A549 (cell line): Measurements from ENCODE around the gene GABBR2. TPM values are rescaled to one million over a fixed set of nuclear protein-coding genes. Genes with fewer than 3 reads are reported as not detected.

Experiments
- ATAC-seq, 2 experiments: fragments of 200-7000 bp in 1 of 2; fragments of >200 bp in 1 of 2; cut with Nextera tagmentation in 1 of 2; cut with Tn5 transposase in 1 of 2; 3 replicates each; pipeline versions ENCODE4 v1.8.0 to v1.9.1; 2018 to 2020; ENCODE audit warnings: mild to moderate bottlenecking in 1 of 2, moderate library complexity in 1 of 2
- CTCF ChIA-PET: fragments of 300-600 bp; sonication (Branson Sonifier 250); formaldehyde crosslinking; extraction: SDS; loops from one replicate; lab custom pipeline; 2021; ENCODE audit warnings: antibody characterized with exemption, inconsistent platforms; lab: Yijun Ruan, JAX
- POLR2A ChIA-PET: fragments of 350-600 bp; formaldehyde crosslinking; extraction: SDS; loops from one replicate; lab custom pipeline; 2021; ENCODE audit warnings: antibody characterized with exemption, inconsistent platforms; lab: Yijun Ruan, JAX
- DNase-seq, 2 experiments: peaks; one replicate each; pipeline versions ENCODE4 v3.0.0 to v3.0.0-alpha.2; 2011 to 2016; ENCODE audit warnings: low read depth in 1 of 2, low spot score in 1 of 2
- FAIRE-seq: peaks from 2 replicates; lab custom pipeline; 2011; peaks lifted over from hg19 to GRCh38; lab: Jason Lieb, UNC
- H3K27ac ChIP-seq, 2 experiments: fragments of >200 bp; sonication (Bioruptor Twin); formaldehyde crosslinking; 3 replicates each; pipeline ENCODE4 v1.5.1; 2016 to 2017
- H3K4me1 ChIP-seq: fragments of >200 bp; sonication (Bioruptor Twin); formaldehyde crosslinking; 3 replicates; pipeline ENCODE4 v1.6.1; 2016
- H3K4me2 ChIP-seq: fragments of >200 bp; sonication (Bioruptor Twin); formaldehyde crosslinking; 3 replicates; pipeline ENCODE4 v1.6.1; 2016
- H3K4me3 ChIP-seq: fragments of >200 bp; sonication (Bioruptor Twin); formaldehyde crosslinking; 3 replicates; pipeline ENCODE4 v1.5.1; 2016
- H3K9me3 ChIP-seq: fragments of >200 bp; sonication (Bioruptor Twin); formaldehyde crosslinking; 3 replicates; pipeline ENCODE4 v1.6.1; 2016
- ATOH8 ChIP-seq: fragments of 250-450 bp; sonication (Bioruptor Pico); IDR thresholded peaks from 2 replicates; pipeline ENCODE4 v1.5.0; 2020; ENCODE audit warnings: low read depth, mild to moderate bottlenecking, moderate library complexity
- BCL3 ChIP-seq: fragments of >200 bp; sonication (Bioruptor Twin); formaldehyde crosslinking; IDR thresholded peaks from 3 replicates; pipeline ENCODE4 v1.6.1; 2016
- CBX2 ChIP-seq: fragments of 200-600 bp; sonication (generic); IDR thresholded peaks from 2 replicates; pipeline ENCODE4 v1.6.1; 2016; ENCODE audit warnings: low read depth, mild to moderate bottlenecking, borderline replicate concordance
- CHD2 ChIP-seq: fragments of 150-350 bp; IDR thresholded peaks from 2 replicates; pipeline ENCODE4 v1.6.1; 2014; ENCODE audit warnings: low read length; ENCODE audit not compliant: partially characterized antibody
- EHF ChIP-seq: fragments of 250-450 bp; sonication (Bioruptor Pico); IDR thresholded peaks from 2 replicates; pipeline ENCODE4 v1.5.0; 2020; ENCODE audit warnings: mild to moderate bottlenecking
- ESRRA ChIP-seq: fragments of 150-350 bp; IDR thresholded peaks from 2 replicates; pipeline ENCODE4 v1.6.1; 2014; ENCODE audit warnings: mild to moderate bottlenecking, low read length, borderline replicate concordance
- FOXS1 ChIP-seq: fragments of 250-450 bp; sonication (Bioruptor Pico); IDR thresholded peaks from 2 replicates; pipeline ENCODE4 v1.5.0; 2020; ENCODE audit warnings: mild to moderate bottlenecking, moderate library complexity
- GATA3 ChIP-seq: IDR thresholded peaks from 2 replicates; pipeline ENCODE4 v1.6.1; 2012; ENCODE audit warnings: borderline replicate concordance
- HES2 ChIP-seq: fragments of >200 bp; sonication (Bioruptor Twin); formaldehyde crosslinking; IDR thresholded peaks from 2 replicates; pipeline ENCODE4 v1.6.1; 2016
- HMGXB4 ChIP-seq: fragments of 250-450 bp; sonication (Bioruptor Pico); IDR thresholded peaks from 2 replicates; pipeline ENCODE4 v1.5.0; 2021; ENCODE audit warnings: mild to moderate bottlenecking, moderate library complexity, borderline replicate concordance
- JUN ChIP-seq, 2 experiments: fragments of >200 bp; sonication (Bioruptor Twin); formaldehyde crosslinking; IDR thresholded peaks; 2 replicates in 1 of 2; 3 replicates in 1 of 2; pipeline ENCODE4 v1.6.1; 2016 to 2017
- KDM5A ChIP-seq: fragments of 200-600 bp; sonication (generic); IDR thresholded peaks from 2 replicates; pipeline ENCODE4 v1.6.1; 2016; ENCODE audit warnings: antibody characterized with exemption, mild to moderate bottlenecking
- MAZ ChIP-seq: fragments of 150-350 bp; IDR thresholded peaks from 2 replicates; pipeline ENCODE4 v1.6.1; 2014; ENCODE audit warnings: antibody characterized with exemption, low read depth, low read length, borderline replicate concordance
- NFE2L2 ChIP-seq: fragments of 150-350 bp; conservative IDR thresholded peaks from 2 replicates; pipeline ENCODE4 v1.6.1; 2014; ENCODE audit warnings: low read length
- NPAS2 ChIP-seq: fragments of 250-450 bp; sonication (Bioruptor Pico); IDR thresholded peaks from 2 replicates; pipeline ENCODE4 v1.8.0; 2022; ENCODE audit warnings: mild to moderate bottlenecking, moderate library complexity, borderline replicate concordance
- NR3C1 ChIP-seq: fragments of >200 bp; sonication (Bioruptor Twin); formaldehyde crosslinking; IDR thresholded peaks from 3 replicates; pipeline ENCODE4 v1.6.1; 2017
- PBX3 ChIP-seq: IDR thresholded peaks from 2 replicates; pipeline ENCODE4 v1.6.1; 2012
- POLR2A ChIP-seq: IDR thresholded peaks from 2 replicates; pipeline ENCODE4 v1.6.1; 2012; ENCODE audit warnings: mild to moderate bottlenecking, low read length
- POLR2AphosphoS2 ChIP-seq: conservative IDR thresholded peaks from 2 replicates; pipeline ENCODE4 v1.6.1; 2012; ENCODE audit warnings: low read length, improper control_type of control experiment, inconsistent platforms
- RARB ChIP-seq: fragments of 250-450 bp; sonication (Bioruptor Pico); IDR thresholded peaks from 2 replicates; pipeline ENCODE4 v1.8.0; 2021; ENCODE audit warnings: mild to moderate bottlenecking, moderate library complexity
- RFX5 ChIP-seq: fragments of 450-650 bp; IDR thresholded peaks from 2 replicates; pipeline ENCODE4 v1.7.1; 2014; ENCODE audit warnings: antibody characterized with exemption, mild to moderate bottlenecking, moderate library complexity
- TP53 ChIP-seq: fragments of 250-450 bp; sonication (Bioruptor Pico); IDR thresholded peaks from 2 replicates; pipeline ENCODE4 v1.5.0; 2021; ENCODE audit warnings: mild to moderate bottlenecking, moderate library complexity
- ZNF302 ChIP-seq: fragments of 250-450 bp; sonication (Bioruptor Pico); IDR thresholded peaks from 2 replicates; pipeline ENCODE4 v1.9.0; 2021; ENCODE audit warnings: inconsistent platforms, mild to moderate bottlenecking, moderate library complexity
- ZSCAN20 ChIP-seq: fragments of 250-450 bp; sonication (Bioruptor Pico); IDR thresholded peaks from 2 replicates; pipeline ENCODE4 v1.8.0; 2022; ENCODE audit warnings: mild to moderate bottlenecking, moderate library complexity
- WGBS: methylation state at CpG from one replicate; pipeline ENCODE4 v1.1.6; 2017; ENCODE audit errors: missing lambda C conversion rate; 5-methylcytosine and 5-hydroxymethylcytosine counted together
- polyA plus RNA-seq, 4 experiments: library from polyadenylated mRNA; depleted of rRNA in 3 of 4; stranded (reverse); fragments of >200 nt; fragmentation: RNase III in 1 of 4; extraction: RNeasy Plus Mini Kit Qiagen cat#74134 plus additional on column Dnase treatment in 1 of 4; gene quantifications; 2 replicates in 3 of 4; 3 replicates in 1 of 4; pipeline ENCODE4 v1.2.3, GENCODE V29; 2011 to 2017

The GABBR2 gene
- polyA plus RNA-seq, 2 of the 4 experiments (the other 2 are of a cell fraction): 0.08 to 0.57 TPM

DNA sequence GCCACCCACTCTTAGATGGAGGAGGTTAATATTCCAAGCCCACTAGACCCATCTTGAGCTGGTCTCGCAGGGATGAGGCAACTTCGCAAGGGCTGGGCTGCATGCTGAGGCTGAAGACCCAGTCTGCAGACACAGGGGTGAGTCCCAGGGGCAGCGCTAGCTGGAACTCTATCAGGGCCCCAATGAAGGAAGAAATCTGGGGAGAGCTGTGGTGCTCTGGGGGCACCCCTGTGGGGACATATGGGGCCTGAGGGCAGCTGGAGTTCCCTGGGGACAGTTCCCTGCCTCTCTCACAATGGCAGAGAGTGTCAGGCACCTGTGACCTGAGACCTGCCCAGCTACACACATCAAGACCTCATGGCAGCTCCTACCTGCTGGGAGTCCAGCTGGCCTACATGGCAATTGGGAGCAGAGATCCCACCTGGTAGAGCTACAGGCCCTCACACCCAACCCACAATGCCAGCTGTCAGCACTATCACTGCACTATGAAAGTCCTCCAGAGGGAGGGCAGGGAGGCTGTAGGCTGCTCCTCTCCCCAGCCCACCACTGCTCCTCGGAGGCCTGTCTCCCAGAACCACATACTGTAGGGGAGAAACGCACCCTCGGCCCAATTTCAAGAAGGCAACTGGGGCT is 202.2 kb downstream of the GABBR2 start:
- Histone ChIP-seq H3K9me3 (no peaks in the 10 kb centered on the region), H3K4me1 (no peaks in the 10 kb centered on the region), H3K4me3 (no peak overlapping the region), H3K27ac (no peak overlapping the region), H3K4me2 (no peak overlapping the region)
- ChIA-PET POLR2A (no interaction called here), CTCF (no interaction called here)
- FAIRE-seq (no peak), DNase-seq (no peak), ATAC-seq (no peak)
- TF ChIP-seq HMGXB4 (CRISPR knock-in tag): no peak
- no peak for TF ChIP-seq ESRRA
- TF ChIP-seq HES2: no peak
- TF ChIP-seq CBX2: no peak
- no peak for TF ChIP-seq TP53 (CRISPR knock-in tag)
- TF ChIP-seq GATA3: no peak
- no peak for TF ChIP-seq NPAS2 (CRISPR knock-in tag)
- no peak for TF ChIP-seq ATOH8 (CRISPR knock-in tag)
- no peak for TF ChIP-seq NFE2L2
- no peak for TF ChIP-seq PBX3
- TF ChIP-seq ZNF302 (CRISPR knock-in tag): no peak
- no peak for TF ChIP-seq NR3C1
- TF ChIP-seq RFX5: no peak
- no peak for TF ChIP-seq RARB (CRISPR knock-in tag)
- no peak for TF ChIP-seq JUN (IDR thresholded peaks at IDR 0.05)
- TF ChIP-seq KDM5A: no peak
- no peak for TF ChIP-seq EHF (CRISPR knock-in tag)
- no peak for TF ChIP-seq BCL3
- 53% methylated on average over 6 of the region's 6 CpGs for WGBS

- WGBS: 42% methylated on average over 9 of the region's 9 CpGs
- ATAC-seq (no peak), FAIRE-seq (no peak), DNase-seq (no peak)
- H3K4me3 ChIP-seq: no peak overlapping the region
- no peaks in the 10 kb centered on the region for H3K4me1 ChIP-seq
- ChIA-PET POLR2A (no interaction called here), CTCF (interaction anchor here (0.7 to 1.9 kb wide), 5 partner anchors 10 to 271 kb away, joined by 3 to 4 read pairs (median 4); no protein-coding TSS in a partner anchor)
- no peak overlapping the region for H3K4me2 ChIP-seq
- TF ChIP-seq KDM5A (no peak), FOXS1 (CRISPR knock-in tag) (no peak), HES2 (no peak), ZSCAN20 (CRISPR knock-in tag) (no peak), POLR2A (no peak), POLR2AphosphoS2 (no peak), CHD2 (no peak), RARB (CRISPR knock-in tag) (no peak), MAZ (no peak), NPAS2 (CRISPR knock-in tag) (no peak)
- no peak overlapping the region for H3K27ac ChIP-seq
- no peaks in the 10 kb centered on the region for H3K9me3 ChIP-seq
Observed at GRCh38 chr9:98504298-98505282, 204.1 kb downstream of the GABBR2 start.
